HK-2 (cell line): ENCODE data around the gene PTRH2.

Experiments used
- DNase-seq: peaks from one replicate; pipeline ENCODE4 v3.0.0-alpha.2; 2018; ENCODE audit not compliant: unreplicated experiment

Gene PTRH2

GRCh38 chr17:59719526-59719925 is 12.3 kb upstream of the PTRH2 start:
- DNase-seq = no peak

DNA sequence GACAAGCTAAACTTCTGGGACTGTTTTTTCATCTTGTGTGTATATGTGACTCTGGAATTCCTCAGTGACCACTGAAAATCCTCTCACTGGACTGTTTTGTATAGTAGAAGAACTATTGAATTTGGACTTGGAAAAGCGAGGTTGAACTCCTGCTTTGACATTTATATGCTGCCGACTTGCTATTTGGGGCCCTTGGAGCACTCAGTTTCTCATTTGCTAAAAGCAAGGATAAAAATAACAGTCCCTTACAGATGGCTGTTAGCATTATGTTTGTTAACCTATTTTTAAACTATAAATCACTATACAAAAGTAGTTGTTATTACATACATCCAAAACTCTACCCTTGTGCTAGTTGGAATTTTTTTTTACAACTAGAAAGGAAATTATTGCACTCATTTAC is 9.2 kb upstream of the PTRH2 start:
- DNase-seq = no peak

- DNase-seq = no peak
Observed at GRCh38 chr17:59714255-59714654, 7.0 kb upstream of the PTRH2 start.

DNA sequence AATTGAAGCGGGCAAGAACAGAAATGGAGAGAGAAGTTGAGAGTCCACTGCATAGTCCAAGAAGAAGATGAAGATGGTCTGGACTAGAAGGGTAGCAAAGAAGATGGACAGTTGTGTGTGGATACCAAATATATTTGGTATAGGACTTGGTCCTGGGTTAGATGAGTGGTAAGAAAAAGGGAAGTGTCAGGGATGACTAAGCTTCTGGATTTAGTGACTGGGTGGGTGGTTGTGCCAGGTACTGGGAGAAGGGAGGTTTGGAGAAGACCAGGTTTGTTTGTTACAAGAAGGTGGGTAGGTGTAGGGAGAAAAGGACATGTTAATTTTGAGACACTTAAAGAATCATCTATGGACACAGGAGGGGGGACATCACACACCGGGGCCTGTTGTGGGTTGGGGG is 5.6 kb upstream of the PTRH2 start:
- DNase-seq = no peak

DNA sequence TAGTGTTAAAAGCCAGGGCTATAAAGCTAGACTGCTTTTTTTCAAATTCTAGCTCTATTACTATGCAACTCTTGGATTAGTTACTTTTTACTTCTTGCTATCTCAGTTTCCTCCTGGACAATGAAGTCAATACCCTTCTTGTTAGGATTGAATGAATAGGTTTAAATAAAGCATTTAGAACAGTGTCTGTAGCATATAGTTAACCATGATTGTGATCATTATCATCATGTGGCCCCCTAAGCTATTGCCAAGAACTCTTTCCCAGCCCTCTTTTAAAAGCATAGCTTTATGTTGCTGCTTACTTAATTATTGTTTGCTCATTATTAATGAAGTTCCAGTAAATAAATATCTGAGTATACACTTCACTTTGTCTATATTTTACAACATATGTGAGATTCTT is 4.7 kb upstream of the PTRH2 start:
- DNase-seq = no peak

- DNase-seq = no peak
Observed at GRCh38 chr17:59707971-59708430, 771 bp upstream of the PTRH2 start.

DNA sequence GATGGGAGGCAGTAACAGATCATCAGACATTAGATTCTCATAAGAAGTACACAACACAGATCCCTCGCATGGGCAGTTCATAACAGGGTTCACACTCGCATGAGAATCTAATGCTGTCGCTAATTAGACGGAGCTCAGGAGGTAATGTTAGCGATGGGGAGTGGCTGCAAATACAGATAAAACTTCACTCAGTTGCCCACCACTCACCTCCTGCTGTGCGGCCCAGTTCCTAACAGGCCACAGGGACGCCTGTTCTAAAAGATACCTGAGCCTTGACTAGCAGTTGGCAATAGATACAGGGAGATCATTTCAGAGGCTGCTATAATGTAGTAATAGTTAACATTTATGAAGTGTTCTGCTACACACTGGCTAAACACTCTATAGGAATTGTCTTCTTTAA is 4.9 kb downstream of the PTRH2 start:
- no peak for DNase-seq

DNA sequence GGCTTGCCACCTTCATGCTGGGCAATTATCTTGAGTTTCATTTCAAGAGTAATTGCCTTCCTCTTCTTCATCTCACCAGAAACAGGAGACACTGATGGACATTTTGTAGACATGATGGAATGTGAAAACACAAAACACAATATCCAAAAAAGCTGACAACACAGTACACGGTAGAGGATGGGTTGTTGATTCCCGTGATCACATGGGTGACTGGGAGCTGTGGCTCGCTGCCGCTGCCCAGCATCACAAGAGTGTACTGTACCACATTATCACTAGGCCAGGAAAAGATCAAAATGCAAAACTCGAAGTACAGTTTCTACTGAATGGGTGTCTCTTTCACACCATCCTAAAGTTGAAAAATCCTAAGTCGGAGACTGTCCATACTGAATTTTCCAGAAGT is 7.4 kb downstream of the PTRH2 start:
- no peak for DNase-seq

DNA sequence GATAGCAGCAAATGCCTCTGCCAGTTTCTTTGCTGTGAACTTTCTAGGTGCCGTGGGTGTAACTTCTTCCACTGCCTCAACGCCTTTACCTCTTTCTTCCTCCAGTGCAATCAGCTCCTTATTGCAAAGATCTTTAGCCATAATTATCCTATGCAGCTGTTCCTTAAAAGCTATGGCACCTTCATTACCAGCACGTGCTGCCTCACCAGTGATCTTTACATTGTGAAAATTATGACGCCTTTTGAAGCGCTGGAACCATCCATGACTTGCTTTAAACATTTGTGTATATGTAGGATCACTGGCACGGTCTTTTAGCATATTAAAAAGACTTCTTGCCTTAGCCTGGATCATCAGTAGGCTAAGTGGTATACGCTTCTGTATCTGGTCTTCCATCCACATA is 8.0 kb downstream of the PTRH2 start:
- DNase-seq = no peak

GRCh38 chr17:59698143-59698542 is 9.1 kb downstream of the PTRH2 start:
- DNase-seq = no peak

DNA sequence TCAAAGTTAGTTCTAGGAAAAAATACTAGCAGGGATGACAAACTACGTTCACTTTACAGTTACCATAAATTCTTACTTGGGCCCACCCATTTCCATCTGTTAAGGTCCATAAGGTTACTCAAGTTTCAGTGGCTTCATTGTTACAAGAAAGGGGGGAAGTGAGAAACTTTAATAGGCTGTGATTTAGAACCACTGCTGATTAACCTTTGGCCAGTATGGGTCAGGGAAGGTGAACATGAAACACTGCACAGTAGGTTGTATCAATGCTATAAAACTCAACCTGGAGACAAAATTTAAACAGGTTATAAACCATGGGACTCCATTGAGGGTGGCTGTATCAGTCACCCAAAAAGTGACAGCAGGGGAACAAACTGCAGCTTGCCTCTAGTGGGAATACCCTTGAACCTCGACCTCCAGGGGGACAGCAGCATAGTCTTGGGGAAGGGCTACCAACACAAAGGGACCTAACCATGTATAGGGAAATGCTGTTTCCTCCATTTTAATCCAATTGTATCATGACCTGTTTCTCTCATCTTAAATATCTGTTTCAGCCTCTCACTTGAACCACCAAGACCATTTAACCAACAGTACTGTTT is 10.4 kb downstream of the PTRH2 start:
- no peak for DNase-seq

DNA sequence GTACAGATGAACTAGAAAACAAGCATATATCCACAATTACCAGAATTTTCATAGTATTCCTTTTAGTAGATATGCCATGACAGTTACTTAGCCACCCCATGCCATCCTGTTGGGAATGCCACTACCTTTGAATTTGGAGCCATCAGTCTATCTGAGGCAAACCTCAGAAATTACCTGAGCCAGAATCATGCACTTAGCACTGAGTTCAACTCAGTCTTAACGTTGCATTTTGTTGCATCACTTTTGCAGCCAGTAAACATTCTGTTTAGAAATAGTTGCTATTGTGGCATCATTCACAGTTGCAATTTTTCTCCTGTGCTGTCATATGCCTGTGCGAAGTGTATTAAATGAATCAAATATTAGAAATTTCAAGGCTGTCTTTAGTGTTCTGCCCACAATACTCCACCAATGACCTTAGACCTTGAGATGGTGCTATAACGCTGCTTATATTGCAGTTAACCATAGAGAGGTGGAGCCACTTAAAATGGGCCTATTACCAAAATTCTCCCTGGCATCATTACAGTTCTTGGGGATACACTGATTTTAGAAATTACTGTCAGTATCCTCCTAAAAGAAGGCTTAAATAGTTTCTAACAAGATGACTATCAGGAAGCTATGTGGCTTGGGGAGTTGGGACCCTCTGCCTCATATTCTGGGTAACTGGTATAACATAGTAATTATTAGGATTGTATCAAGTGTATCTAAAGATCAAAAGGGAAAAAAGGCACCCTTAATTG is 11.1 kb downstream of the PTRH2 start:
- no peak for DNase-seq

DNA sequence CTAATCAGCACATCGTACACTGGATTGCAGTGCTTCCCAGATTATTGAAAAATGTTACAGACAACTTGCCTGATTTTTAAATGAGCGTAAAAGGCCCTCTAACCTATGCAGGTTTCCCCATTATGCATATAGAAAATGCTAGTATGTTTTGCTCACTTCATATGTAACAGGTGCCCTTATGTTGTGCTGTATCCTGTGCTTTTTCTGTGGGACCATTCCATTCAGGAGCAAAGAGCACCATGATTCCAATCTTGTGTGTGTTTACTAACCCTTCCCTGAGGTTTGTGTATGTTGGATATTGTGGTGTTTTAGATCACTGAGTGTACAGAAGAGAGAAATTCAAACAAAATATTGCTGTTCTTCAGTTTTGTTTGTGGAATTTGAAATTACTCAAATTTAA is 12.9 kb downstream of the PTRH2 start:
- DNase-seq = no peak

DNA sequence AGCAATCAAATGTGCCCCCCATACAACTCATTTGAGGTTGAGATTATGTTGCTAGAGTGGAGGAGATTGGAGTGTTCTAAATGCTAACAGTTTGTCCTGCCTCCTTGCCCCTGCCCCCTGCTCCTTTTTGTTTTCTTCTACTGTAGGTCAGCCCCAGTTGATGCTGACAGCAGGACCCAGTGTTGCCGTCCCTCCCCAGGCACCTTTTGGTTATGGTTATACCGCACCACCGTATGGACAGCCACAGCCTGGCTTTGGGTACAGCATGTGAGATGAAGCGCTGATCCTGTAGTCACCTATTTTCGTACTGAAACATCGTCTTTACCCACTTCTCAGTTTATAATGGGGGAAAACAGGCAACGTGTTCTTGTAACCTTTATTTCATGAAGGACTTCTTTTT is 13.6 kb downstream of the PTRH2 start:
- DNase-seq = no peak

DNA sequence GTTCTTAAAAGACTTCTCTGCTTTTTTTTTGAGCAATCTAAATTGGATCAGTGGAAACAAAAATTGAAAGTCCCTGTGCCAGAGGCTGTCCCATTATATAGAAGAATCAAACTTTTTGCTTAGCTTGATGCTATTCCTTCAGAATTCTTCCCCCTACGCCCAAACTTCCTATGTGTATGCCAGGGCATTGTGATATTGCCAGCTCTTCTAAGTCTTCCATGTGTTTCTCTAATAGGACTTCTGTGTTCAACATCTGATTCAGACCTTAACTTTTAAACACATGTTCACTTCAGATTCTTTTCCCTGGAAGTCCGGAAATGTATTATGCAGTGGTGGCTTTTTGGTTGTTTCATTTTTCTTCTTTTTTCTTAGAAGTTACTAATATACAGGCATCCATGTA is 18.7 kb downstream of the PTRH2 start:
- DNase-seq = no peak

DNA sequence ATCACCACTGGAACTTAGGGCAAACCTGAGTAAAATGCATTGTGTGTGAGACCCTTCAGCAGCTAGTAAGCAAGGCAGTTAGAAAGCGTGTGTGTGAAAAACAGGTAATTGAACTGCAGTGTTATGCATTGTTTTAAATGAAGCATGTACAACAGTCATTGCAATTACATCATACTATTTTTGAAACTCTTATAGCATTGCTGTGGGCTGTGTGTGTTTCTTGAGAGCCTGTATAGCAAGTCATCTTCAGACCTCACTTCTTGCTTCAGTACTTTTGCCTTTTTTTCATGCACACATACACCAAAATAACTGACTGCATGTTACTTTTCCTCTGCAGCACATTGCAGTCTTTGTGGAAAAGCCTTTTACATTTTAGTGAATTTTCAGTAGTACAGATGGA is 19.2 kb downstream of the PTRH2 start:
- DNase-seq = no peak

- no peak for DNase-seq
Observed at GRCh38 chr17:59684967-59685366, 22.3 kb downstream of the PTRH2 start.

DNA sequence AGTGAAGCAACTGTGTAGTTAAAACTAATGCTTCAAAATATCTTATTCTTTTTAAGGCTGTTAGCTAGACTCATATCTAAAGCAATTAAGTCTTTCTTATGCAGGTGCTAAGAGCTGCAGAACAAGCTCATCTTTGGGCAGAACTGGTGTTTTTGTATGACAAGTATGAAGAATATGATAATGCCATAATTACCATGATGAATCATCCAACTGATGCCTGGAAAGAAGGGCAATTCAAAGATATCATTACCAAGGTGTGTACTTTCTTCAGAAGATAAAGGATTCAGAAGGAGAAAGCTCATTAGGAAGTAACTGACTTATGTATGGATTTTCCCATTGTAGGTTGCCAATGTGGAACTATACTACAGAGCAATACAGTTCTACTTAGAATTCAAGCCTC is 23.9 kb downstream of the PTRH2 start:
- no peak for DNase-seq

DNA sequence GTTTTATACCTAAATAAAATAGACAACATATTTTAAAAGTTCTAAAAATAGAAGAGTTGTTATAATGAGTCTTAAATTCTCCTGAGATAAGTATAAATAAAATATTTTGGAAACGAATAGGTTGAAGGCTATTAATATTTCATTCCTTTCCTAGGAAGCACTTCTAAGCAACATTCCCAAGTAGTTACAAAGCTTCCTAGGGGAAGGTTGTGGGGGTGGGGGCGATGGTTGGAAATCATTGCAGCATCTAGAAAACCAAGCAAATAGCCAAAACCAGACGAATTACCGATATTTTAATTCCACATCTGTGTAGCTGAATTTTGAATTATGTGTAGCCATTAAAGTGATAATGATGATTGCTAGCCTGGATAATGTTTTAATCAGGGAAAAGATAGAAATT is 26.9 kb downstream of the PTRH2 start:
- DNase-seq = no peak

DNA sequence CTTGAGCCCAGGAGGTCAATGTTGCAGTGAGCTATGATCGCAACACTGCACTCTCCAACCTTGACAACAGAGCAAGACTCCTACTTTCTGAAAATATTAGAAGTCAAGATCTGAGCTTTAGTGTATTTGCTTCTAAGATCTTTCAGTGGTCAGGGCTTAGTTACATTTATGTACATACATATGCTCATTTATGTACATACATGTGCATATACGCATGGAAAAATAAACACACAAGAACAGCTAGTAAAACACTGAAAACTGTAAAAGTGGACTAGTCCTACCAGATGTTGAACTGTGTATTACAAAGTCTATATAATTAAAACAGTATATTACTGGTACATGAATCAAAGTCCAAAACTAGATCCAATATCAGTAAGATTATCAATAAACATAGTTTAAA is 28.3 kb downstream of the PTRH2 start:
- DNase-seq = no peak

- DNase-seq = no peak
Observed at GRCh38 chr17:59676716-59677115, 30.5 kb downstream of the PTRH2 start.

GRCh38 chr17:59675231-59675630 is 32.0 kb downstream of the PTRH2 start:
- no peak for DNase-seq

GRCh38 chr17:59671386-59671785 is 35.8 kb downstream of the PTRH2 start:
- DNase-seq = no peak

DNA sequence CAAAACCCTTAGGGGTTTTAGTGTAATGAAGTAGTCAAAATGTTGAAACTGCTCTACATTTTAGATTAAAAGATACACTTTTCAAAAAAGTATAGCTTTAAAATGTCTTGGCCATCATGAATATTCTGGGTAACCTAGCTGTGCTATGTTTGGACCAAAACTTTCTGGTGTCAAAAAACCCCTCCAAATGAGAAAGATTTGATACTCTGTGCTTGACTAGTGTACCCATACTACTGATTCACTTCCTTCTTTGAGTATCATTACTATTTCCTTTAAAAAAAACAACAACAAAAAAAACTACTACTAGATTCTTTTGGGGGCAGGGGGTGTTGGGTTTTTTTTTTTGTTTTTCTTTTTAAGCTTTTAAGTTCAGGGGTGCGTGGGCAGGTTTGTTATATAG is 37.3 kb downstream of the PTRH2 start:
- DNase-seq = no peak
